Vagina (tissue), 2 donors: ENCODE results near the gene IL3RA.

Experiments used
- POLR2A ChIP-seq, 2 donors: fragments of 450-650 bp; IDR thresholded peaks; one replicate each; pipeline ENCODE4 v1.6.1; 2017; ENCODE audit warnings: antibody characterized with exemption in 2 of 2, mild to moderate bottlenecking in 2 of 2, moderate library complexity in 2 of 2
- TF ChIP-seq, protein P1 (sequence below), 3 experiments: fragments of 450-650 bp in 2 of 3; fragments of 200-600 bp in 1 of 3; sonication (generic) in 1 of 3; IDR thresholded peaks; one replicate each; pipeline ENCODE4 v1.5.1; 2017 to 2019; ENCODE audit warnings: antibody characterized with exemption in 3 of 3, mild to moderate bottlenecking in 2 of 3, moderate library complexity in 2 of 3

DNA sequence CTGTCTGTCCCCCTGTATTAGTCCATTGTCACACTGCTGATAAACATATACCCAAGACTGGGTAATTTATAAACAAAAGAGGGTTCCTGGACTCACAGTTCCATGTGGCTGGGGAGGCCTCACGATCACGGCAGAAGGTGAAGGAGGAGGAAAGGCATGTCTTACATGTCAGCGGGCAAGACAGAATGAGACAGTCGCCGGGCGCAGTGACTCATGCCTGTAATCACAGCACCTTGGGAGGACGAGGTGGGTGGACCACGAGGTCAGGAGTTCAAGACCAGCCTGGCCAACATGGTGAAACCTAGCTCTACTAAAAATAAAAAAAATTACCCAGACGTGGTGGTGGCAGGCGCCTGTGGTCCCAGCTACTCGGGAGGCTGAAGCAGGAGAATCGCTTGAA lies 24.7 kb downstream of the IL3RA start:
- TF ChIP-seq, protein P1, sequence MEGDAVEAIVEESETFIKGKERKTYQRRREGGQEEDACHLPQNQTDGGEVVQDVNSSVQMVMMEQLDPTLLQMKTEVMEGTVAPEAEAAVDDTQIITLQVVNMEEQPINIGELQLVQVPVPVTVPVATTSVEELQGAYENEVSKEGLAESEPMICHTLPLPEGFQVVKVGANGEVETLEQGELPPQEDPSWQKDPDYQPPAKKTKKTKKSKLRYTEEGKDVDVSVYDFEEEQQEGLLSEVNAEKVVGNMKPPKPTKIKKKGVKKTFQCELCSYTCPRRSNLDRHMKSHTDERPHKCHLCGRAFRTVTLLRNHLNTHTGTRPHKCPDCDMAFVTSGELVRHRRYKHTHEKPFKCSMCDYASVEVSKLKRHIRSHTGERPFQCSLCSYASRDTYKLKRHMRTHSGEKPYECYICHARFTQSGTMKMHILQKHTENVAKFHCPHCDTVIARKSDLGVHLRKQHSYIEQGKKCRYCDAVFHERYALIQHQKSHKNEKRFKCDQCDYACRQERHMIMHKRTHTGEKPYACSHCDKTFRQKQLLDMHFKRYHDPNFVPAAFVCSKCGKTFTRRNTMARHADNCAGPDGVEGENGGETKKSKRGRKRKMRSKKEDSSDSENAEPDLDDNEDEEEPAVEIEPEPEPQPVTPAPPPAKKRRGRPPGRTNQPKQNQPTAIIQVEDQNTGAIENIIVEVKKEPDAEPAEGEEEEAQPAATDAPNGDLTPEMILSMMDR (IDR thresholded peaks at IDR 0.05) = no peak
- no peak for TF ChIP-seq POLR2A (IDR thresholded peaks at IDR 0.05)
